RWPE1 (cell line): ENCODE results near the gene SRGAP3.

Experiments
- CTCF ChIA-PET: fragments of 350-600 bp; sonication (Branson Sonifier 250); formaldehyde crosslinking; extraction: SDS; loops from one replicate; lab custom pipeline; 2021; lab: Yijun Ruan, JAX
- POLR2A ChIA-PET: fragments of 400-600 bp; formaldehyde crosslinking; extraction: SDS; loops from one replicate; lab custom pipeline; 2020; ENCODE audit warnings: antibody characterized with exemption; ENCODE audit not compliant: low non-redundant PET; lab: Yijun Ruan, JAX
- DNase-seq: peaks from one replicate; pipeline ENCODE4 v3.0.0; 2012; ENCODE audit warnings: low spot score
- H3K27ac ChIP-seq: fragments of 450-650 bp; 2 replicates; pipeline ENCODE4 v1.5.1; 2017
- TF ChIP-seq, protein P1 (sequence below): fragments of 450-650 bp; conservative IDR thresholded peaks from 2 replicates; pipeline ENCODE4 v1.5.1; 2017; ENCODE audit warnings: low read depth, mild to moderate bottlenecking

Gene SRGAP3

DNA sequence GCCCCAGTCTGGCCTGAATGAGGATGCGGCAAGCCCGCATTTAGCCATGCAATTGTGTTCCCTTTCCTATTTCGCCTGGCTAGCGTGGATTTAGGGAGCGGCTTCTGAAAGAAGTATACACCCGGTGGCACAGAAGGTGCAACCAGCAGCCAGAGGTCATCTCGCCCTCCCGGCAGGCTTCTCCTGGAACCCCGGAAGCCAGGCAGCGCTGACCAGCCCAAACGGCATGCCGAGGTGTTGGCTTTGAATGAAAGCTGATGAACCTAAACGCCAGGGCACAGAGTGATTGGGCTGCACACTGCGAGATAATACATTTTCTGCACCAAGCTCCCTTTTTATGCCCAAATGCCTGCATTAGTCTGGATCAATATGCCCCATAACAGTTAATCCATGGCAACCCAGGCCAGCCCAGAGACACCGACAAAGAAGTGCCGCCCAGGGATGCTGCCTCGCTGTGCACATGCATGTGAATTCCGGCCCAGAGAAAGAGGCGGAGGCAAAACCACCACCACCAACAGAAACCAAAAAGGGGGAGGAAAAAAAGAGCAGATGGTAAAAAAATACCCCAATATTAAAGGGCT, 1.4 kb downstream of the SRGAP3 start:
- POLR2A ChIA-PET: no interaction called here

DNA sequence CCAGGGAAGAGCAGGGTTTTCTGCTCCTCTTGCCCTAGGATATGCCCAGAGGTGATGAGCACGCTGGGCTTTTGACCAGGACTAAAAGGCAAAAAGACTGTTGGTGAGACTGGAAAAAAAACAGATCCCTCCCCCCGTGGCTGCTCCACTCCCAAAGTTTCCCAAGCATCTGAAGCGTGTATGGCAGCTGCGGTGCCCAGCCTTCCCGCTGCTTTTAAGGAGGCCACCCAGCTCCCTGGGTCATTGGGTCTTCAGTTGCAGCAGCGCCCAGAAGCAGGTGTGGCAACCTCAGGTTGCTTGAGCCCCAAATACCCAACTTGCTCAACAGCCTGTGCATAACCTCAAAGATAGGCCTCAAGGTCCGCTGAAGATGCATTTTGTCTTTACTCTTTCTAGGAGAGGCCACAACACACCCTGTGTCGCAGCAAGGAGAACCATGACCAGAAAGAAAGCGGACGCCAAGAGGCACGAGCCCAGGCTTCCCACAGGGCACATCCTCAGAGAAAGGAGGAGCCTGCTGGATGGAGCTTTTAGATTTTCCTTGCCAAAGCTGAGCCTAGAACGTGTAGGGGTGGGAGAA, 2.0 kb downstream of the SRGAP3 start:
- DNase-seq: no peak
- POLR2A ChIA-PET: no interaction called here
- peak overlapping the region; percentile 91 for H3K27ac ChIP-seq
- CTCF ChIA-PET: no interaction called here
- TF ChIP-seq, protein P1, sequence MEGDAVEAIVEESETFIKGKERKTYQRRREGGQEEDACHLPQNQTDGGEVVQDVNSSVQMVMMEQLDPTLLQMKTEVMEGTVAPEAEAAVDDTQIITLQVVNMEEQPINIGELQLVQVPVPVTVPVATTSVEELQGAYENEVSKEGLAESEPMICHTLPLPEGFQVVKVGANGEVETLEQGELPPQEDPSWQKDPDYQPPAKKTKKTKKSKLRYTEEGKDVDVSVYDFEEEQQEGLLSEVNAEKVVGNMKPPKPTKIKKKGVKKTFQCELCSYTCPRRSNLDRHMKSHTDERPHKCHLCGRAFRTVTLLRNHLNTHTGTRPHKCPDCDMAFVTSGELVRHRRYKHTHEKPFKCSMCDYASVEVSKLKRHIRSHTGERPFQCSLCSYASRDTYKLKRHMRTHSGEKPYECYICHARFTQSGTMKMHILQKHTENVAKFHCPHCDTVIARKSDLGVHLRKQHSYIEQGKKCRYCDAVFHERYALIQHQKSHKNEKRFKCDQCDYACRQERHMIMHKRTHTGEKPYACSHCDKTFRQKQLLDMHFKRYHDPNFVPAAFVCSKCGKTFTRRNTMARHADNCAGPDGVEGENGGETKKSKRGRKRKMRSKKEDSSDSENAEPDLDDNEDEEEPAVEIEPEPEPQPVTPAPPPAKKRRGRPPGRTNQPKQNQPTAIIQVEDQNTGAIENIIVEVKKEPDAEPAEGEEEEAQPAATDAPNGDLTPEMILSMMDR: no peak

More for the DNA sequence above, 1.4 kb downstream of the SRGAP3 start:
- peak; percentile 22 for DNase-seq
- CTCF ChIA-PET: interaction anchor here (0.8 kb wide), 1 partner anchor 262 kb away, joined by 3 read pairs; no protein-coding TSS in a partner anchor
- H3K27ac ChIP-seq: peak overlapping the region; percentile 91
- TF ChIP-seq, protein P1: no peak

DNA sequence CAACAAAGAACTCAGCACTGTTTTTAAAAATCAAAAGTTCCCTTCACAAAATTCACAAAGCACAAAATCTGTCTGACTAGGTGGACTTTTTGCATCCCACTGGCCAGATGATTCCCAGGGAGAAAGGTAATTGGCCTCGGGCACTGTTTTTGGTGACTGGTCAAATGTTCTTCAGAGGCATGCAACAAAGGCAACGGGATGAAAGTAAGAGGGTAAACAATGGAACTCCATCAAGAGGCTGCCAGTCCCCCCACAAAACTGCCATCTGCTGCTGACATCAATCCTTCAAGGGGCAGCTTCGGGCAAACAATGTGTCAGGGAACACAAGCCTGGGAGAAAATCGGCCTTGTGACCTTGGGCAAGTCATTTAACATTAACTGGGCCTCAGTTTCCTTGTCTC, 3.3 kb downstream of the SRGAP3 start:
- POLR2A ChIA-PET: no interaction called here
- CTCF ChIA-PET: no interaction called here
- no peak overlapping the region for H3K27ac ChIP-seq
- no peak for DNase-seq
- TF ChIP-seq, protein P1: no peak

GRCh38 chr3:9244495-9245183, 4.8 kb downstream of the SRGAP3 start:
- no peak for DNase-seq
- ChIA-PET POLR2A (no interaction called here), CTCF (interaction anchor here (0.6 kb wide), 1 partner anchor 152 kb away, joined by 4 read pairs; no protein-coding TSS in a partner anchor)
- TF ChIP-seq, protein P1: no peak
- H3K27ac ChIP-seq: no peak overlapping the region

- DNase-seq: no peak
- ChIA-PET CTCF (no interaction called here), POLR2A (no interaction called here)
- no peak overlapping the region for H3K27ac ChIP-seq
- TF ChIP-seq, protein P1: no peak
These were observed 7.5 kb downstream of the SRGAP3 start for GRCh38 chr3:9241956-9242355.

DNA sequence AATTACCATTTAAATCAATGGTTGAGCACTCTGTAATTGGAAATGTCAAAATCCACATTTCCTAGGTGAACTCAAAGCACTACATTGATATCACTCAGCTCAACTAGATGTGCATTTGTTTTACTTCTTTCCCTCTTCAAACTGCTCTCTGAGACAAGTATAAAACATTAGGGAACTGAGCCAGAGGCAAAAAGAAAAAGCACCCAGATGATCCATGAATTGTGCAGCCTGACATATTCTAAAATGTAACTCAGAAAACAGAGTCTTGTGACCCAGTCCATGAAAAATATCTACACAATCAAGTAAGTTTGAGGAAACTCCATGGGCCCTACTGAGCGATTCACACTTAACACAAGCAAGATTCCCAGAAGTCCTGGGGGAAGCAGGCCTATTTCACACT, 9.8 kb downstream of the SRGAP3 start:
- POLR2A ChIA-PET: no interaction called here
- CTCF ChIA-PET: no interaction called here
- no peak overlapping the region for H3K27ac ChIP-seq
- DNase-seq: no peak
- TF ChIP-seq, protein P1: no peak
